IMR-90 (cell line): ENCODE data around the gene TSPAN14. TPM values are rescaled to one million over a fixed set of nuclear protein-coding genes. Genes with fewer than 3 reads are reported as not detected.

Experiments
- ATAC-seq: fragments of 200-7000 bp; cut with Tn5 transposase; 2 replicates; pipeline ENCODE4 v1.9.1; 2020; ENCODE audit warnings: low read depth, mild to moderate bottlenecking, moderate library complexity
- BruUV-seq: library from RNA; stranded (reverse); fragments of 400-500 nt; replicated peaks from 2 replicates; lab custom pipeline; 2021; lab: Mats Ljungman, UMichigan
- CTCF ChIA-PET: fragments of 300-600 bp; formaldehyde crosslinking; extraction: SDS; loops from one replicate; lab custom pipeline; 2021; ENCODE audit warnings: antibody characterized with exemption; lab: Yijun Ruan, JAX
- POLR2A ChIA-PET: fragments of 300-600 bp; sonication (Branson Sonifier 250); formaldehyde crosslinking; loops from one replicate; lab custom pipeline; 2022; ENCODE audit warnings: antibody characterized with exemption; ENCODE audit not compliant: unreplicated experiment; lab: Charles Lee
- DNase-seq: peaks from one replicate; pipeline ENCODE4 v3.0.0; 2013
- H2AFZ ChIP-seq: replicated peaks from 2 replicates; pipeline ENCODE3; 2013; ENCODE audit warnings: low read length, mild to moderate bottlenecking; ENCODE audit not compliant: poor library complexity
- H2AK5ac ChIP-seq: 2 replicates; pipeline ENCODE4 v1.6.1; 2013; ENCODE audit warnings: low read depth, low read length, inconsistent platforms
- H2AK9ac ChIP-seq: replicated peaks from 2 replicates; pipeline ENCODE3; 2013; ENCODE audit warnings: mild to moderate bottlenecking, low read depth, low read length, moderate library complexity; ENCODE audit not compliant: poor library complexity
- H2BK120ac ChIP-seq: 2 replicates; pipeline ENCODE4 v1.6.1; 2013; ENCODE audit warnings: low read depth, low read length, inconsistent platforms
- H2BK15ac ChIP-seq: 3 replicates; pipeline ENCODE4 v1.6.1; 2013; ENCODE audit warnings: low read depth, low read length, inconsistent platforms
- H2BK20ac ChIP-seq: 2 replicates; pipeline ENCODE4 v1.6.1; 2013; ENCODE audit warnings: low read depth, mild to moderate bottlenecking, inconsistent platforms, low read length, moderate library complexity
- H2BK5ac ChIP-seq: 2 replicates; pipeline ENCODE4 v1.6.1; 2013; ENCODE audit warnings: mild to moderate bottlenecking, low read depth, low read length, inconsistent platforms; ENCODE audit not compliant: poor library complexity, severe bottlenecking
- H3K14ac ChIP-seq: replicated peaks from 2 replicates; pipeline ENCODE4 v1.6.1; 2013; ENCODE audit warnings: low read depth, low read length, inconsistent platforms
- H3K18ac ChIP-seq: 2 replicates; pipeline ENCODE4 v1.6.1; 2013; ENCODE audit warnings: low read depth, low read length, control low read depth
- H3K23ac ChIP-seq: 2 replicates; pipeline ENCODE4 v1.6.1; 2013; ENCODE audit warnings: low read depth, low read length, inconsistent platforms
- H3K27ac ChIP-seq: 2 replicates; pipeline ENCODE4 v1.5.1; 2013; ENCODE audit warnings: mild to moderate bottlenecking, control low read depth, low read length; ENCODE audit not compliant: insufficient read depth
- H3K27me3 ChIP-seq: 2 replicates; pipeline ENCODE4 v1.6.1; 2013; ENCODE audit warnings: low read length; ENCODE audit not compliant: control insufficient read depth, insufficient read depth
- H3K36me3 ChIP-seq: 2 replicates; pipeline ENCODE4 v1.6.1; 2013; ENCODE audit warnings: low read length, mixed read lengths; ENCODE audit not compliant: control insufficient read depth, insufficient read depth
- H3K4ac ChIP-seq: 2 replicates; pipeline ENCODE4 v1.6.1; 2013; ENCODE audit warnings: low read depth, low read length, inconsistent platforms
- H3K4me1 ChIP-seq: 2 replicates; pipeline ENCODE4 v1.6.1; 2013; ENCODE audit warnings: low read length, mixed read lengths; ENCODE audit not compliant: control insufficient read depth, insufficient read depth
- H3K4me2 ChIP-seq: 2 replicates; pipeline ENCODE4 v1.6.1; 2013; ENCODE audit warnings: low read depth, mild to moderate bottlenecking, control low read depth, low read length, moderate library complexity
- H3K4me3 ChIP-seq: 2 replicates; pipeline ENCODE4 v1.5.1; 2013; ENCODE audit warnings: low read depth, mild to moderate bottlenecking, control low read depth, low read length, moderate library complexity; ENCODE audit not compliant: insufficient read depth
- H3K56ac ChIP-seq: 2 replicates; pipeline ENCODE4 v1.6.1; 2013; ENCODE audit warnings: low read length, inconsistent platforms; ENCODE audit not compliant: insufficient read depth; ENCODE audit errors: extremely low read depth
- H3K79me1 ChIP-seq, 2 experiments: 2 replicates each; pipeline ENCODE4 v1.6.1; 2013; ENCODE audit warnings: low read length in 2 of 2, inconsistent platforms in 1 of 2, low read depth in 1 of 2
- H3K9ac ChIP-seq: 2 replicates; pipeline ENCODE4 v1.6.1; 2013; ENCODE audit warnings: low read depth, low read length, control low read depth
- H3K9me1 ChIP-seq: 2 replicates; pipeline ENCODE4 v1.6.1; 2013; ENCODE audit warnings: low read length, inconsistent platforms; ENCODE audit not compliant: insufficient read depth
- H3K9me3 ChIP-seq: 2 replicates; pipeline ENCODE4 v1.6.1; 2013; ENCODE audit warnings: low read length; ENCODE audit not compliant: control insufficient read depth, insufficient read depth
- H4K20me1 ChIP-seq: 2 replicates; pipeline ENCODE4 v1.6.1; 2013; ENCODE audit warnings: low read length, inconsistent platforms; ENCODE audit not compliant: insufficient read depth
- H4K5ac ChIP-seq: 2 replicates; pipeline ENCODE4 v1.6.1; 2013; ENCODE audit warnings: mild to moderate bottlenecking, low read depth, low read length, control low read depth
- H4K8ac ChIP-seq, 2 experiments: 2 replicates each; pipeline ENCODE4 v1.6.1; 2013; ENCODE audit warnings: low read depth in 2 of 2, low read length in 2 of 2, control low read depth in 1 of 2, inconsistent platforms in 1 of 2
- H4K91ac ChIP-seq: 2 replicates; pipeline ENCODE4 v1.6.1; 2013; ENCODE audit warnings: low read depth, low read length, inconsistent platforms; ENCODE audit not compliant: insufficient read depth
- MAFK ChIP-seq: IDR thresholded peaks from 2 replicates; pipeline ENCODE4 v1.6.1; 2012; ENCODE audit warnings: low read depth, low read length, improper control_type of control experiment
- NFE2L2 ChIP-seq: fragments of 150-350 bp; IDR thresholded peaks from 2 replicates; pipeline ENCODE4 v1.6.1; 2016; ENCODE audit warnings: low read depth, mild to moderate bottlenecking, low read length
- WGBS, 2 experiments: methylation state at CpG; one replicate each; pipeline versions ENCODE4 v1.1.5 to v1.1.7; 2013; ENCODE audit warnings: missing lambda C conversion rate in 2 of 2; ENCODE audit not compliant: insufficient read length in 1 of 2; ENCODE audit errors: extremely low coverage in 2 of 2; 5-methylcytosine and 5-hydroxymethylcytosine counted together
- dilution Hi-C: fragments of 300-500 bp; cut with HindIII; formaldehyde crosslinking; loops from one replicate; pipeline ENCODE4 v1.14.3; 2018; ENCODE audit warnings: low sequenced_read_pairs; ENCODE audit not compliant: unreplicated experiment
- in situ Hi-C: fragments of 300-500 bp; cut with MboI; formaldehyde crosslinking; loops from 3 replicates; pipeline ENCODE4 v1.14.3; 2019; ENCODE audit warnings: low sequenced_read_pairs, inconsistent platforms, mixed read lengths
- intact Hi-C: fragments of 100-400 bp; cut with micrococcal nuclease; formaldehyde crosslinking; loops from 2 replicates; pipeline ENCODE4 v1.10.0; 2022
- polyA plus RNA-seq, 3 experiments: library from polyadenylated mRNA; depleted of rRNA; stranded (reverse); fragments of >200 nt; gene quantifications; 2 replicates each; pipeline ENCODE4 v1.2.3, GENCODE V29; 2012; ENCODE audit warnings: low replicate concordance in 1 of 3
- total RNA-seq: library from RNA; depleted of rRNA; stranded (reverse); fragments of >200 nt; gene quantifications from 2 replicates; pipeline ENCODE4 v1.2.3, GENCODE V29; 2012

Gene TSPAN14
- total and polyA plus RNA-seq, 2 of the 4 experiments (the other 2 are of a cell fraction): 18.5 to 43.0 TPM

DNA sequence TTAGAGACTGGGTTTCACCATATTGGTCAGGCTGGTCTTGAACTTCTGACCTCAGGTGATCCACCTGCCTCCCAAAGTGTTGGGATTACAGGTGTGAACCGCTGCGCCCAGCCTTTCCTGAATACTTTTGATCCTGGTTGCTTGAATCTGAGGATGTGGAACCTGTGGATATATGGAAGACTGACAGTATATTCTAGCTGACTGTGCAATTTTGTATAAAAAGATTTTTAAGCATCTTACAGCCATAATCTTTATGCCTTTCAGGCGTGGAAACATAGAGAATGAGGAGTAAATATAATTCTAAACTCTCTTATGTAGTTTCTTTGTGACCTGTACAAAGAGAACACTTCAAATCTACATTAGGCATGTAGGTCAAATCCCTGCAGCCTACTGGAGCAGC, 16.2 kb downstream of the TSPAN14 start:
- TF ChIP-seq MAFK (peak; percentile 94), NFE2L2 (no peak)
- Histone ChIP-seq H3K36me3 (peaks cover 4% of the 10 kb centered on the region; the same call in 1 of the 2 replicates), H2BK120ac (no peak overlapping the region), H3K56ac (no peak overlapping the region), H4K5ac (no peak overlapping the region), H3K27ac (no peak overlapping the region), H3K79me1 (peaks cover 35 to 78% of the 10 kb centered on the region in 2 experiments), H2BK5ac (no peak overlapping the region), H3K23ac (no peak overlapping the region), H2AFZ (no peak overlapping the region), H3K9ac (no peak overlapping the region), H2BK15ac (no peak overlapping the region), H2AK5ac (no peak overlapping the region), H4K91ac (no peak overlapping the region), H4K8ac (no peak overlapping the region), H3K4ac (no peak overlapping the region), H4K20me1 (peaks cover 26% of the 10 kb centered on the region), H3K4me3 (no peak overlapping the region), H3K9me1 (peaks cover 35% of the 10 kb centered on the region), H3K14ac (no peak overlapping the region), H3K9me3 (no peaks in the 10 kb centered on the region), H3K18ac (no peak overlapping the region), H3K4me2 (no peak overlapping the region), H3K27me3 (no peaks in the 10 kb centered on the region), H3K4me1 (peaks cover 30% of the 10 kb centered on the region), H2BK20ac (no peak overlapping the region), H2AK9ac (no peak overlapping the region)
- dilution Hi-C loops: no loop called here
- no peak for DNase-seq
- POLR2A ChIA-PET: no interaction called here
- BruUV-seq: no TSS peak
- CTCF ChIA-PET: no interaction called here
- in situ Hi-C loops: loop anchor here (25.0 kb wide), 1 partner anchor 308 kb away; no protein-coding TSS in a partner anchor
- intact Hi-C loops: no loop called here
- ATAC-seq: no peak
- WGBS, 2 experiments: no CpG with 5 or more reads among the region's 3 CpGs
